ENCODE results near the gene TLR6. TPM values are rescaled to one million over a fixed set of nuclear protein-coding genes. Genes with fewer than 3 reads are reported as not detected.

The TLR6 gene
- total and polyA plus RNA-seq, 2 of the 8 experiments (the other 6 are each of a cell fraction or from before 2014, with no cell fraction given), result 0.02 to 0.09 TPM

DNA sequence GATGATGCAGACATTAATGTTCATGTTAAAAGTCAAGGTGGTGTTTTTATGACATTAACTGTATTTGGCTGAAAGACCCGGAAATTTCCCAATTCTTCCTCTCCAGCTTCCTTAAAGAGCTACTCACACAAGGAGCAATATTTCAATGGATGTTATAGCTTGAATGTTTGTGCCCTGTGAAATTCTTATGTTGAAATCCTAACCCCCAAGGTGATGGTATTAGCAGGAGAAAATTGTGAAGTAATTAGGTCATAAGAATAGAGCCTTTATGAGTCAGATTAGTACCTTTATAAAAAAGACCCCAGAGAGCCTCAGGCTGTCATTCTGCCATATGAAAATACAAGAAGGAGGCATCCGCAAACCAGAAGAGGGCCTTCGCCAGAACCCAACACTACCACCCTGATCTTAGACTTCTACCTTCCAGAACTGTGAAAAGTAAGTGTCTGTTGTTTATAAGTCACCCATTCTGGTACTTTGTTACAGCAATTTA lies 55.6 kb downstream of the TLR6 start:
- CTCF ChIA-PET (ENCODE audit: partially characterized antibody), result interaction anchor here (1.0 to 1.5 kb wide), 4 partner anchors 18 to 44 kb away, joined by 3 read pairs; partner anchors contain the start of gene TLR10
- POLR2A ChIA-PET (ENCODE audit: partially characterized antibody), result no interaction called here

More for the DNA sequence above, 55.6 kb downstream of the TLR6 start:
- Histone ChIP-seq H3K4me1 (replicated peaks in 1 of 4; ENCODE audit: control insufficient read depth in 3 of 4, insufficient read depth in 4 of 4, low read length in 3 of 4) (no peaks in the 10 kb centered on the region), H3K4me2 (ENCODE audit: insufficient read depth in 1 of 2, low read depth in 2 of 2, low read length in 2 of 2) (no peak overlapping the region), H2BK5ac (ENCODE audit: low read depth, low read length) (no peak overlapping the region), H2BK120ac (replicated peaks; ENCODE audit: low read depth, low read length) (no peak overlapping the region), H3K27me3 (replicated peaks in 1 of 4; ENCODE audit: control insufficient read depth in 3 of 4, extremely low read depth in 1 of 4, insufficient read depth in 3 of 4, low read length in 3 of 4) (no peaks in the 10 kb centered on the region), H2BK12ac (ENCODE audit: low read depth, low read length) (no peak overlapping the region), H2BK15ac (ENCODE audit: low read length) (no peak overlapping the region), H3K4ac (replicated peaks; ENCODE audit: insufficient read length, low read depth, low read length) (no peak overlapping the region), H4K8ac (ENCODE audit: extremely low read depth, insufficient read depth, low read length) (no peak overlapping the region), H4K20me1 (replicated peaks in 1 of 2; ENCODE audit: control insufficient read depth in 1 of 2, insufficient read depth in 2 of 2, low read length in 2 of 2) (no peaks in the 10 kb centered on the region), H3K56ac (replicated peaks; ENCODE audit: insufficient read length, low read depth, low read length) (no peak overlapping the region), H3K23ac (ENCODE audit: insufficient read length) (no peak overlapping the region), H4K91ac (replicated peaks; ENCODE audit: insufficient read length, low read length) (no peak overlapping the region), H2AK5ac (ENCODE audit: low read depth, low read length) (no peak overlapping the region), H3K9ac (replicated peaks in 1 of 4; ENCODE audit: extremely low read depth in 1 of 4, low read depth in 3 of 4, low read length in 3 of 4) (no peak overlapping the region), H3K14ac (ENCODE audit: insufficient read length) (no peak overlapping the region), H2AFZ (ENCODE audit: low read length) (no peak overlapping the region), H3K79me2 (ENCODE audit: control insufficient read depth in 1 of 2, insufficient read depth in 2 of 2, low read length in 2 of 2) (no peaks in the 10 kb centered on the region), H3K18ac (ENCODE audit: extremely low read depth, low read length) (no peak overlapping the region), H4K5ac (ENCODE audit: insufficient read length, low read depth, low read length) (no peak overlapping the region), H3K4me3 (ENCODE audit: extremely low read depth in 1 of 4, insufficient read depth in 2 of 4, low read depth in 3 of 4, low read length in 4 of 4) (no peak overlapping the region), H3K23me2 (ENCODE audit: low read depth, low read length) (no peaks in the 10 kb centered on the region), H3K79me1 (ENCODE audit: low read depth, low read length) (no peaks in the 10 kb centered on the region), H3K36me3 (ENCODE audit: control insufficient read depth in 2 of 4, insufficient read depth in 4 of 4, low read length in 3 of 4) (no peaks in the 10 kb centered on the region; a peak in 1 of 8 replicates), H3K9me3 (ENCODE audit: insufficient read depth in 2 of 2, low read depth in 1 of 2, low read length in 1 of 2) (peaks cover 9 to 12% of the 10 kb centered on the region in 2 experiments; a peak in 3 of 4 replicates), H3K27ac (ENCODE audit: low read depth, low read length) (no peak overlapping the region), H2BK20ac (ENCODE audit: low read length) (no peak overlapping the region)
- WGBS, 2 experiments (ENCODE audit: extremely low coverage in 1 of 2, insufficient coverage in 1 of 2, insufficient read length in 1 of 2, insufficient replicate concordance in 2 of 2, low coverage in 1 of 2, low lambda C conversion rate in 2 of 2, missing lambda C conversion rate in 1 of 2), result 92% methylated on average over 3 of the region's 3 CpGs; no CpG with 5 or more reads in 1 of the 2 experiments
- FAIRE-seq (no peak), DNase-seq (ENCODE audit: low read depth in 1 of 2, low spot score in 2 of 2) (no peak)
- TF ChIP-seq JUN (IDR thresholded peaks at IDR 0.05; ENCODE audit: low read depth, low read length) (no peak), ATF2 (IDR thresholded peaks at IDR 0.05; ENCODE audit: low read length) (no peak), SAP30 (IDR thresholded peaks at IDR 0.05; ENCODE audit: insufficient read depth, insufficient replicate concordance, low read length) (no peak), NRF1 (IDR thresholded peaks at IDR 0.05; ENCODE audit: low read depth, low read length) (no peak), EZH2 (IDR thresholded peaks at IDR 0.05; ENCODE audit: low read depth, low read length, severe bottlenecking) (no peak), USF2 (IDR thresholded peaks at IDR 0.05; ENCODE audit: low read length) (no peak), TEAD4 (IDR thresholded peaks at IDR 0.05; ENCODE audit: low read depth, low read length) (no peak), RXRA (IDR thresholded peaks at IDR 0.05; ENCODE audit: insufficient read depth, low read depth, low read length) (no peak)
